SK-N-SH (cell line): ENCODE data around the gene RAC2. TPM values are rescaled to one million over a fixed set of nuclear protein-coding genes. Genes with fewer than 3 reads are reported as not detected.
A peak's percentile ranks its signal among the peaks of the same experiment; 100 is the strongest.

Experiments used
- CTCF ChIA-PET: fragments of 300-600, 350-600 bp; formaldehyde crosslinking; extraction: SDS; loops from one replicate; lab custom pipeline; 2021; lab: Yijun Ruan, JAX
- POLR2A ChIA-PET: fragments of 350-600 bp; sonication (Branson Sonifier 250); formaldehyde crosslinking; extraction: SDS; loops from one replicate; lab custom pipeline; 2020; ENCODE audit warnings: antibody characterized with exemption, inconsistent platforms; lab: Yijun Ruan, JAX
- DNase-seq: peaks from one replicate; pipeline ENCODE4 v3.0.0; 2012
- H2AFZ ChIP-seq: fragments of 200-600 bp; sonication (generic); 2 replicates; pipeline ENCODE4 v1.8.1; 2016; ENCODE audit warnings: antibody characterized with exemption, mild to moderate bottlenecking, low read depth
- H3F3A ChIP-seq: fragments of 200-600 bp; sonication (generic); replicated peaks from 2 replicates; pipeline ENCODE3; 2016; ENCODE audit warnings: antibody characterized with exemption, mild to moderate bottlenecking; ENCODE audit not compliant: insufficient read depth
- H3K27ac ChIP-seq, 2 experiments: fragments of 200-500 bp in 1 of 2; fragments of 200-600 bp in 1 of 2; sonication (Bioruptor generic) in 1 of 2; sonication (generic), shearing (Covaris generic) in 1 of 2; 2 replicates each; pipeline versions ENCODE4 v1.5.1 to v1.6.1; 2014 to 2016; ENCODE audit warnings: low read depth in 2 of 2, inconsistent platforms in 1 of 2, low read length in 1 of 2, mild to moderate bottlenecking in 1 of 2, mixed read lengths in 1 of 2
- H3K27me3 ChIP-seq: fragments of 200-600 bp; sonication (generic), shearing (Covaris generic); 2 replicates; pipeline ENCODE4 v1.6.1; 2016; ENCODE audit warnings: mixed run types; ENCODE audit not compliant: insufficient read depth
- H3K36me3 ChIP-seq, 2 experiments: fragments of 200-500 bp in 1 of 2; fragments of 200-600 bp in 1 of 2; sonication (Bioruptor generic) in 1 of 2; sonication (generic) in 1 of 2; replicated peaks in 1 of 2; 2 replicates each; pipeline versions ENCODE3 to v1.5.1; 2014 to 2016; ENCODE audit warnings: low read length in 1 of 2, mild to moderate bottlenecking in 1 of 2; ENCODE audit not compliant: insufficient read depth in 2 of 2, control insufficient read depth in 1 of 2
- H3K4me1 ChIP-seq, 2 experiments: fragments of 200-500 bp in 1 of 2; fragments of 200-600 bp in 1 of 2; sonication (Bioruptor generic) in 1 of 2; sonication (generic), shearing (Covaris generic) in 1 of 2; 2 replicates each; pipeline versions ENCODE4 v1.5.1 to v1.6.1; 2014 to 2016; ENCODE audit warnings: low read depth in 1 of 2, low read length in 1 of 2, mixed run types in 1 of 2; ENCODE audit not compliant: insufficient read depth in 2 of 2, control insufficient read depth in 1 of 2
- H3K4me2 ChIP-seq: fragments of 200-600 bp; sonication (generic), shearing (Covaris generic); 2 replicates; pipeline ENCODE4 v1.6.1; 2017; ENCODE audit warnings: mixed run types
- H3K4me3 ChIP-seq, 2 experiments: fragments of 200-500 bp in 1 of 2; fragments of 200-600 bp in 1 of 2; sonication (Bioruptor generic) in 1 of 2; sonication (generic), shearing (Covaris generic) in 1 of 2; 2 replicates each; pipeline versions ENCODE4 v1.5.1 to v1.8.1; 2014 to 2016; ENCODE audit warnings: low read depth in 2 of 2, inconsistent platforms in 1 of 2, low read length in 1 of 2, mild to moderate bottlenecking in 1 of 2, mixed read lengths in 1 of 2, moderate library complexity in 1 of 2
- H3K79me2 ChIP-seq: fragments of 200-600 bp; sonication (generic); 2 replicates; pipeline ENCODE4 v1.8.1; 2017; ENCODE audit warnings: mild to moderate bottlenecking; ENCODE audit not compliant: insufficient read depth
- H3K9ac ChIP-seq: fragments of 200-600 bp; sonication (generic); 2 replicates; pipeline ENCODE4 v1.6.1; 2017; ENCODE audit warnings: mixed run types
- H3K9me2 ChIP-seq: fragments of 200-600 bp; sonication (generic); 2 replicates; pipeline ENCODE4 v1.6.1; 2017; ENCODE audit warnings: mixed run types
- H3K9me3 ChIP-seq: fragments of 200-600 bp; sonication (generic); 2 replicates; pipeline ENCODE4 v1.6.1; 2017; ENCODE audit warnings: mixed run types, mild to moderate bottlenecking, moderate library complexity
- H4K20me1 ChIP-seq: fragments of 200-600 bp; sonication (generic); 2 replicates; pipeline ENCODE4 v1.6.1; 2017; ENCODE audit warnings: mild to moderate bottlenecking, mixed run types; ENCODE audit not compliant: insufficient read depth
- CHD2 ChIP-seq: fragments of 150-350 bp; IDR thresholded peaks from 2 replicates; pipeline ENCODE4 v1.6.1; 2018; ENCODE audit warnings: low read length; ENCODE audit not compliant: partially characterized antibody
- CTCF ChIP-seq: fragments of 200-600 bp; sonication (generic); IDR thresholded peaks from 2 replicates; pipeline ENCODE4 v1.6.1; 2017; ENCODE audit warnings: antibody characterized with exemption, mild to moderate bottlenecking, moderate library complexity
- ELF1 ChIP-seq: IDR thresholded peaks from 2 replicates; pipeline ENCODE4 v1.4.0; 2012
- EZH2phosphoT487 ChIP-seq: fragments of 200-600 bp; sonication (generic); IDR thresholded peaks from 2 replicates; pipeline ENCODE4 v1.6.1; 2017; ENCODE audit warnings: low read depth, mixed run types, mild to moderate bottlenecking, antibody characterized with exemption, moderate library complexity, borderline replicate concordance
- FOSL2 ChIP-seq: IDR thresholded peaks from 2 replicates; pipeline ENCODE4 v1.4.0; 2012; ENCODE audit warnings: low read depth, mild to moderate bottlenecking, moderate library complexity, borderline replicate concordance
- FOXJ3 ChIP-seq: sonication (generic); formaldehyde crosslinking; IDR thresholded peaks from 2 replicates; pipeline ENCODE4 v1.5.1; 2020; ENCODE audit warnings: mild to moderate bottlenecking, missing genetic modification reagents
- FOXM1 ChIP-seq: IDR thresholded peaks from 2 replicates; pipeline ENCODE4 v1.4.0; 2012; ENCODE audit warnings: low read depth, mild to moderate bottlenecking
- GABPA ChIP-seq: IDR thresholded peaks from 2 replicates; pipeline ENCODE4 v1.4.0; 2012; ENCODE audit warnings: low read depth, mild to moderate bottlenecking
- NRF1 ChIP-seq: IDR thresholded peaks from 2 replicates; pipeline ENCODE4 v1.6.1; 2012; ENCODE audit warnings: low read depth, mild to moderate bottlenecking, low read length
- POLR2AphosphoS5 ChIP-seq: IDR thresholded peaks from 2 replicates; pipeline ENCODE4 v1.6.1; 2012; ENCODE audit warnings: low read depth, low read length
- RCOR1 ChIP-seq: fragments of 150-350 bp; IDR thresholded peaks from 2 replicates; pipeline ENCODE4 v1.6.1; 2017; ENCODE audit warnings: antibody characterized with exemption, low read length
- REST ChIP-seq: IDR thresholded peaks from 2 replicates; pipeline ENCODE4 v1.6.1; 2012; ENCODE audit warnings: mild to moderate bottlenecking, low read depth, low read length, moderate library complexity
- RXRA ChIP-seq: IDR thresholded peaks from 2 replicates; pipeline ENCODE4 v1.4.0; 2012; ENCODE audit warnings: low read depth, mild to moderate bottlenecking, borderline replicate concordance
- TAF1 ChIP-seq: IDR thresholded peaks from 2 replicates; pipeline ENCODE4 v1.6.1; 2012; ENCODE audit warnings: low read depth, mild to moderate bottlenecking, low read length, moderate library complexity, borderline replicate concordance
- TEAD4 ChIP-seq: IDR thresholded peaks from 2 replicates; pipeline ENCODE4 v1.4.0; 2012; ENCODE audit warnings: mild to moderate bottlenecking, borderline replicate concordance; ENCODE audit not compliant: insufficient read depth
- USF1 ChIP-seq: IDR thresholded peaks from 2 replicates; pipeline ENCODE4 v1.4.0; 2012; ENCODE audit warnings: low read depth, borderline replicate concordance
- YY1 ChIP-seq: IDR thresholded peaks from 2 replicates; pipeline ENCODE4 v1.4.0; 2012; ENCODE audit warnings: low read depth, mild to moderate bottlenecking
- WGBS: methylation state at CpG from one replicate; pipeline ENCODE4 v1.1.6; 2017; ENCODE audit warnings: low lambda C conversion rate; 5-methylcytosine and 5-hydroxymethylcytosine counted together
- polyA plus RNA-seq, 3 experiments: library from polyadenylated mRNA; depleted of rRNA; stranded (reverse); fragments of >200 nt; gene quantifications; 2 replicates each; pipeline ENCODE4 v1.2.3, GENCODE V29; 2012
- TF ChIP-seq, protein P1 (sequence below): fragments of 150-350 bp; IDR thresholded peaks from 2 replicates; pipeline ENCODE4 v1.6.1; 2016; ENCODE audit warnings: mild to moderate bottlenecking, low read depth, low read length

The RAC2 gene
- polyA plus RNA-seq, 1 of the 3 experiments (the other 2 are of a cell fraction) = 29.9 TPM

- Histone ChIP-seq H4K20me1 (no peaks in the 10 kb centered on the region), H3K27me3 (no peaks in the 10 kb centered on the region), H3F3A (peaks cover 4% of the 10 kb centered on the region), H3K79me2 (no peaks in the 10 kb centered on the region), H3K4me3 (no peak overlapping the region), H3K9ac (no peak overlapping the region), H3K9me2 (no peaks in the 10 kb centered on the region), H3K36me3 (no peaks in the 10 kb centered on the region), H3K4me2 (no peak overlapping the region), H2AFZ (no peak overlapping the region), H3K27ac (no peak overlapping the region), H3K4me1 (peaks cover 7 to 11% of the 10 kb centered on the region in 2 experiments; a peak in 3 of 4 replicates), H3K9me3 (no peaks in the 10 kb centered on the region)
- 84% methylated on average over 12 of the region's 19 CpGs for WGBS
- ChIA-PET POLR2A (interaction anchor here (1.1 kb wide), 1 partner anchor 43 kb away, joined by 3 read pairs; no protein-coding TSS in a partner anchor), CTCF (interaction anchor here (1.0 to 14.4 kb wide), 7 partner anchors 12 to 257 kb away, joined by 3 to 124 read pairs (median 4); no protein-coding TSS in a partner anchor)
- no peak for TF ChIP-seq RCOR1
- TF ChIP-seq POLR2AphosphoS5 = no peak
- no peak for TF ChIP-seq USF1
- peak; percentile 18 for DNase-seq
Measured at GRCh38 chr22:37241351-37242142, 2.5 kb downstream of the RAC2 start.

GRCh38 chr22:37240941-37241320 is 3.1 kb downstream of the RAC2 start:
- no peaks in the 10 kb centered on the region for H3K9me2 ChIP-seq
- H3K79me2 ChIP-seq = no peaks in the 10 kb centered on the region
- no peaks in the 10 kb centered on the region for H4K20me1 ChIP-seq
- peak; percentile 19 for DNase-seq
- H3F3A ChIP-seq = peaks cover 4% of the 10 kb centered on the region
- ChIA-PET POLR2A (no interaction called here), CTCF (interaction anchor here (1.2 to 14.4 kb wide), 6 partner anchors 11 to 385 kb away, joined by 3 to 124 read pairs (median 7); no protein-coding TSS in a partner anchor)
- H3K36me3 ChIP-seq = no peaks in the 10 kb centered on the region
- H3K4me1 ChIP-seq = peaks cover 7 to 11% of the 10 kb centered on the region in 2 experiments; a peak in 3 of 4 replicates
- H3K27me3 ChIP-seq = no peaks in the 10 kb centered on the region
- H3K4me3 ChIP-seq = no peak overlapping the region
- WGBS = 94% methylated on average over 5 of the region's 7 CpGs
- no peaks in the 10 kb centered on the region for H3K9me3 ChIP-seq
- H3K9ac ChIP-seq = no peak overlapping the region
- no peak overlapping the region for H3K27ac ChIP-seq
- H3K4me2 ChIP-seq = no peak overlapping the region
- H2AFZ ChIP-seq = no peak overlapping the region
- TF ChIP-seq NRF1 (no peak), FOXM1 (no peak), GABPA (no peak), FOSL2 (no peak), EZH2phosphoT487 (no peak), YY1 (no peak), TAF1 (no peak), POLR2AphosphoS5 (no peak), ELF1 (no peak), CTCF (no peak), USF1 (no peak), TEAD4 (no peak), REST (no peak), FOXJ3 (CRISPR knock-in tag) (no peak), RXRA (no peak), CHD2 (no peak)
- TF ChIP-seq, protein P1, sequence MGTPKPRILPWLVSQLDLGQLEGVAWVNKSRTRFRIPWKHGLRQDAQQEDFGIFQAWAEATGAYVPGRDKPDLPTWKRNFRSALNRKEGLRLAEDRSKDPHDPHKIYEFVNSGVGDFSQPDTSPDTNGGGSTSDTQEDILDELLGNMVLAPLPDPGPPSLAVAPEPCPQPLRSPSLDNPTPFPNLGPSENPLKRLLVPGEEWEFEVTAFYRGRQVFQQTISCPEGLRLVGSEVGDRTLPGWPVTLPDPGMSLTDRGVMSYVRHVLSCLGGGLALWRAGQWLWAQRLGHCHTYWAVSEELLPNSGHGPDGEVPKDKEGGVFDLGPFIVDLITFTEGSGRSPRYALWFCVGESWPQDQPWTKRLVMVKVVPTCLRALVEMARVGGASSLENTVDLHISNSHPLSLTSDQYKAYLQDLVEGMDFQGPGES = no peak
